Osteoblast (primary cell): ENCODE measurements around the gene MKNK1. TPM values are rescaled to one million over a fixed set of nuclear protein-coding genes. Genes with fewer than 3 reads are reported as not detected.

ENCODE experiments used
- DNase-seq: peaks from one replicate; pipeline ENCODE4 v3.0.0; 2011; ENCODE audit warnings: low spot score, mixed read lengths; ENCODE audit not compliant: insufficient read length; ENCODE audit errors: missing footprints
- H2AFZ ChIP-seq: 2 replicates; pipeline ENCODE4 v1.6.0; 2011; ENCODE audit warnings: mild to moderate bottlenecking, low read length
- H3K27ac ChIP-seq: 2 replicates; pipeline ENCODE4 v1.5.1; 2011; ENCODE audit warnings: mild to moderate bottlenecking, low read depth, low read length, moderate library complexity
- H3K27me3 ChIP-seq: 2 replicates; pipeline ENCODE4 v1.6.0; 2012; ENCODE audit warnings: mild to moderate bottlenecking, control low read depth, inconsistent platforms, low read length, moderate library complexity; ENCODE audit not compliant: insufficient read depth
- H3K36me3 ChIP-seq: 2 replicates; pipeline ENCODE4 v1.5.1; 2011; ENCODE audit warnings: mild to moderate bottlenecking, low read length, control low read depth, moderate library complexity; ENCODE audit not compliant: insufficient read depth
- H3K4me1 ChIP-seq: 2 replicates; pipeline ENCODE4 v1.5.1; 2011; ENCODE audit warnings: mild to moderate bottlenecking, low read length, control low read depth, moderate library complexity; ENCODE audit not compliant: insufficient read depth
- H3K4me2 ChIP-seq: 2 replicates; pipeline ENCODE4 v1.6.0; 2011; ENCODE audit warnings: mild to moderate bottlenecking, low read length; ENCODE audit not compliant: insufficient read depth
- H3K4me3 ChIP-seq: fragments of 200-600 bp; sonication (generic); 3 replicates; pipeline ENCODE4 v1.5.1; 2012; ENCODE audit warnings: mild to moderate bottlenecking, low read length, inconsistent platforms; ENCODE audit not compliant: insufficient read depth
- H3K79me2 ChIP-seq: 2 replicates; pipeline ENCODE4 v1.6.0; 2012; ENCODE audit warnings: mild to moderate bottlenecking, low read length, control low read depth, inconsistent platforms; ENCODE audit not compliant: insufficient read depth
- H3K9me3 ChIP-seq: 2 replicates; pipeline ENCODE4 v1.5.1; 2011; ENCODE audit warnings: low read depth, low read length, control low read depth
- H4K20me1 ChIP-seq: 2 replicates; pipeline ENCODE4 v1.6.0; 2012; ENCODE audit warnings: mild to moderate bottlenecking, low read length, control low read depth; ENCODE audit not compliant: insufficient read depth
- CTCF ChIP-seq: IDR thresholded peaks from 2 replicates; pipeline ENCODE4 v1.5.1; 2011; ENCODE audit warnings: mild to moderate bottlenecking, low read depth, low read length, moderate library complexity; ENCODE audit errors: extremely low read depth
- total RNA-seq: library from RNA; depleted of rRNA; stranded (reverse); fragments of >200 nt; gene quantifications from 2 replicates; pipeline ENCODE4 v1.2.3, GENCODE V29; 2012

The MKNK1 gene
- total RNA-seq, 1 donor: 31.8 TPM

- H3K4me2 ChIP-seq: no peak overlapping the region
- no peaks in the 10 kb centered on the region for H3K27me3 ChIP-seq
- H2AFZ ChIP-seq: no peak overlapping the region
- TF ChIP-seq CTCF: no peak
- peaks cover 43% of the 10 kb centered on the region for H3K36me3 ChIP-seq
- no peaks in the 10 kb centered on the region for H3K4me1 ChIP-seq
- peaks cover 2% of the 10 kb centered on the region for H3K9me3 ChIP-seq
- H3K79me2 ChIP-seq: no peaks in the 10 kb centered on the region
- H3K27ac ChIP-seq: no peak overlapping the region
- H3K4me3 ChIP-seq: no peak overlapping the region
- no peaks in the 10 kb centered on the region for H4K20me1 ChIP-seq
- DNase-seq: no peak
Observed at GRCh38 chr1:46587069-46587468, 17.0 kb downstream of the MKNK1 start.

- no peak for DNase-seq
- Histone ChIP-seq H3K27ac (no peak overlapping the region), H3K4me3 (no peak overlapping the region), H2AFZ (no peak overlapping the region), H3K4me1 (no peaks in the 10 kb centered on the region), H4K20me1 (no peaks in the 10 kb centered on the region), H3K79me2 (no peaks in the 10 kb centered on the region), H3K9me3 (peaks cover 2% of the 10 kb centered on the region), H3K36me3 (peaks cover 34% of the 10 kb centered on the region), H3K4me2 (no peak overlapping the region), H3K27me3 (no peaks in the 10 kb centered on the region)
- TF ChIP-seq CTCF: no peak
Observed at GRCh38 chr1:46585312-46585938, 18.6 kb downstream of the MKNK1 start.

GRCh38 chr1:46583494-46583893 is 20.6 kb downstream of the MKNK1 start:
- no peak for DNase-seq
- Histone ChIP-seq H2AFZ (no peak overlapping the region), H3K27ac (no peak overlapping the region), H3K9me3 (no peaks in the 10 kb centered on the region), H3K27me3 (no peaks in the 10 kb centered on the region), H3K36me3 (peaks cover 26% of the 10 kb centered on the region), H3K79me2 (no peaks in the 10 kb centered on the region), H3K4me3 (no peak overlapping the region), H3K4me1 (no peaks in the 10 kb centered on the region), H3K4me2 (no peak overlapping the region), H4K20me1 (no peaks in the 10 kb centered on the region)
- TF ChIP-seq CTCF: no peak

- Histone ChIP-seq H3K27me3 (no peaks in the 10 kb centered on the region), H3K4me1 (no peaks in the 10 kb centered on the region), H4K20me1 (no peaks in the 10 kb centered on the region), H3K9me3 (no peaks in the 10 kb centered on the region), H3K4me2 (no peak overlapping the region), H3K36me3 (peaks cover 31% of the 10 kb centered on the region), H3K4me3 (no peak overlapping the region), H3K27ac (no peak overlapping the region), H3K79me2 (no peaks in the 10 kb centered on the region), H2AFZ (no peak overlapping the region)
- DNase-seq: no peak
- TF ChIP-seq CTCF: no peak
Observed at GRCh38 chr1:46582972-46583371, 21.1 kb downstream of the MKNK1 start.
